Hepatocyte (in vitro differentiated cells): ENCODE measurements around the gene PAX1. TPM values are rescaled to one million over a fixed set of nuclear protein-coding genes. Genes with fewer than 3 reads are reported as not detected.

Source experiments
- DNase-seq: peaks from one replicate; pipeline ENCODE4 v3.0.0-alpha.2; 2016; ENCODE audit warnings: low spot score
- H2AFZ ChIP-seq: fragments of 200-600 bp; sonication (generic); 2 replicates; pipeline ENCODE4 v1.6.0; 2016; ENCODE audit warnings: antibody characterized with exemption, mild to moderate bottlenecking
- H3K27ac ChIP-seq: fragments of 200-600 bp; sonication (generic); 2 replicates; pipeline ENCODE4 v1.5.1; 2016; ENCODE audit warnings: mild to moderate bottlenecking
- H3K27me3 ChIP-seq: fragments of 200-600 bp; sonication (generic); 2 replicates; pipeline ENCODE4 v1.6.1; 2016
- H3K36me3 ChIP-seq: fragments of 200-600 bp; sonication (generic); replicated peaks from 2 replicates; pipeline ENCODE4 v1.5.1; 2016; ENCODE audit warnings: low read depth; ENCODE audit not compliant: insufficient read depth
- H3K4me1 ChIP-seq: fragments of 200-600 bp; sonication (generic); 2 replicates; pipeline ENCODE4 v1.5.1; 2016; ENCODE audit warnings: mild to moderate bottlenecking, moderate library complexity; ENCODE audit not compliant: insufficient read depth
- H3K4me2 ChIP-seq: fragments of 200-600 bp; sonication (generic); 2 replicates; pipeline ENCODE4 v1.6.0; 2016
- H3K4me3 ChIP-seq: fragments of 200-600 bp; sonication (generic); 2 replicates; pipeline ENCODE4 v1.5.1; 2016; ENCODE audit warnings: mild to moderate bottlenecking
- H3K79me2 ChIP-seq: fragments of 200-600 bp; sonication (generic); 2 replicates; pipeline ENCODE4 v1.6.0; 2017; ENCODE audit warnings: mild to moderate bottlenecking
- H3K9me2 ChIP-seq: fragments of 200-600 bp; sonication (generic); replicated peaks from 2 replicates; pipeline ENCODE4 v1.6.0; 2017; ENCODE audit warnings: mild to moderate bottlenecking; ENCODE audit not compliant: insufficient read depth
- H3K9me3 ChIP-seq: fragments of 200-600 bp; sonication (generic); 2 replicates; pipeline ENCODE4 v1.5.1; 2016; ENCODE audit warnings: low read depth, mild to moderate bottlenecking
- H4K20me1 ChIP-seq: fragments of 200-600 bp; sonication (generic); 2 replicates; pipeline ENCODE4 v1.6.0; 2016; ENCODE audit warnings: mild to moderate bottlenecking; ENCODE audit not compliant: insufficient read depth, poor library complexity, severe bottlenecking
- CTCF ChIP-seq: fragments of 200-600 bp; sonication (generic); IDR thresholded peaks from 2 replicates; pipeline ENCODE4 v1.5.1; 2016; ENCODE audit warnings: antibody characterized with exemption, mild to moderate bottlenecking; ENCODE audit not compliant: poor library complexity
- EZH2 ChIP-seq: fragments of 200-600 bp; sonication (generic); IDR thresholded peaks from 2 replicates; pipeline ENCODE4 v1.6.1; 2016; ENCODE audit warnings: antibody characterized with exemption, mild to moderate bottlenecking, borderline replicate concordance
- EZH2phosphoT487 ChIP-seq: fragments of 200-600 bp; sonication (generic); IDR thresholded peaks from one replicate; pipeline ENCODE4 v1.6.1; 2018; ENCODE audit warnings: antibody characterized with exemption, mild to moderate bottlenecking, low read depth, moderate library complexity; ENCODE audit not compliant: unreplicated experiment, severe bottlenecking
- WGBS: methylation state at CpG from one replicate; pipeline ENCODE4 v1.1.6; 2016; ENCODE audit warnings: low lambda C conversion rate; ENCODE audit errors: missing lambda C conversion rate; 5-methylcytosine and 5-hydroxymethylcytosine counted together
- polyA plus RNA-seq: library from polyadenylated mRNA; unstranded; fragments of >200 nt; fragmentation: Nextera tagmentation; extraction: Ambion mirVana; gene quantifications from 2 replicates; pipeline ENCODE4 v1.2.1, GENCODE V29; 2016
- total RNA-seq: library from RNA; depleted of rRNA; stranded (reverse); fragments of >200 nt; gene quantifications from 2 replicates; pipeline ENCODE4 v1.2.3, GENCODE V29; 2014

Gene PAX1
- total and polyA plus RNA-seq, 2 experiments from 2014 or later: not detected

DNA sequence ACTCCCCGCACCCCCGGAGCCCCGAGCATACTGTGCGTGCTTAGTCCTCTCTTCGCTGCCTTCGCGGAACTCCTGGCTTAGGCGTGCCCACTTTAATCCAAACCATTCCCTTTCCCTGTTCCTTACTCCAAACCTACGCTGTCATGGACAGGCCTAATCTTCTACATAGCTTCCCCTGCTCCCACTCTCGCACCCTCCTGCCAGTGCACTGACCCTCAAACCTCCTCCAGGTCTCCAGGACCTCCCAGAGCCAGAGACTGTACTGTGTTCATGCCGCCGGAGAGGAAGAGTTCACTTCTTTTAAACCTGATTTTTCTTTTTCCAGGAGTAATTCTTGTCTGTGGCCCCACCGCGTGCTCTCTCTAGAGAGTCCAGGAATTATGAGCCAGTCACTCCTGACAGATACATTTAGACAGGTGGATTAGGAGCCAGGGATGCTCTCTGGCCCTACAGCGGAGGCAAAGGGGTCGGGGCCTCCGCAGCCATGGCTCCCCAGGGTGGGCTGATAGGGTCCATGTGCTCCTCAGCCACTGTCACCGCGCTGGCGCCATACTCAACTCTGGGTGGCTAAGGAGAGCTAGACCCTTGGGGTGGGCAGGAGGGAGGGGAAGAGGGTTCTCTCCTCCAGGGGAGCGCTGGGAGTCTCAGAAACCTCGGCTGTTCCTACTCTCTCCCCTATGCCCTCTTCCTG, 1.6 kb upstream of the PAX1 start:
- H3K4me2 ChIP-seq: peak overlapping the region; percentile 90

GRCh38 chr20:21704408-21705385, 767 bp upstream of the PAX1 start:
- no peaks in the 10 kb centered on the region for H3K9me2 ChIP-seq
- no peak overlapping the region for H3K27ac ChIP-seq
- TF ChIP-seq CTCF (no peak), EZH2phosphoT487 (peak; percentile 68)
- no peak overlapping the region for H2AFZ ChIP-seq
- peaks cover 96% of the 10 kb centered on the region for H3K27me3 ChIP-seq
- peaks cover 9% of the 10 kb centered on the region for H3K4me1 ChIP-seq
- H3K4me3 ChIP-seq: no peak overlapping the region
- H3K36me3 ChIP-seq: no peaks in the 10 kb centered on the region
- H3K9me3 ChIP-seq: no peaks in the 10 kb centered on the region
- WGBS: 8% methylated on average over 31 of the region's 31 CpGs
- no peak for DNase-seq
- H4K20me1 ChIP-seq: no peaks in the 10 kb centered on the region
- no peaks in the 10 kb centered on the region for H3K79me2 ChIP-seq
- peak overlapping the region; percentile 77 for H3K4me2 ChIP-seq

More for the DNA sequence above, 1.6 kb upstream of the PAX1 start:
- 9% methylated on average over 22 of the region's 22 CpGs for whole genome bisulfite sequencing
- DNase-seq: no peak
- Histone ChIP-seq H3K4me3 (no peak overlapping the region), H3K36me3 (no peaks in the 10 kb centered on the region), H3K9me3 (no peaks in the 10 kb centered on the region), H4K20me1 (no peaks in the 10 kb centered on the region), H3K27ac (no peak overlapping the region), H3K9me2 (no peaks in the 10 kb centered on the region), H3K4me1 (peaks cover 9% of the 10 kb centered on the region), H2AFZ (no peak overlapping the region), H3K79me2 (no peaks in the 10 kb centered on the region), H3K27me3 (peaks cover 96% of the 10 kb centered on the region)
- TF ChIP-seq EZH2: no peak
- no peak for TF ChIP-seq CTCF
- TF ChIP-seq EZH2phosphoT487: no peak

GRCh38 chr20:21706261-21707195, 1.1 kb downstream of the PAX1 start:
- H3K79me2 ChIP-seq: no peaks in the 10 kb centered on the region
- WGBS: 4% methylated on average over 74 of the region's 76 CpGs
- peak overlapping the region; percentile 77 for H3K4me2 ChIP-seq
- H3K9me2 ChIP-seq: no peaks in the 10 kb centered on the region
- H3K27ac ChIP-seq: no peak overlapping the region
- no peak for DNase-seq
- peaks cover 94% of the 10 kb centered on the region for H3K27me3 ChIP-seq
- peaks cover 9% of the 10 kb centered on the region for H3K4me1 ChIP-seq
- TF ChIP-seq EZH2 (peak; percentile 90), EZH2phosphoT487 (no peak)
- no peak overlapping the region for H3K4me3 ChIP-seq
- H3K9me3 ChIP-seq: no peaks in the 10 kb centered on the region
- H3K36me3 ChIP-seq: no peaks in the 10 kb centered on the region
- no peak overlapping the region for H2AFZ ChIP-seq
- H4K20me1 ChIP-seq: no peaks in the 10 kb centered on the region
